ENCODE results near the gene PSPC1. TPM values are rescaled to one million over a fixed set of nuclear protein-coding genes. Genes with fewer than 3 reads are reported as not detected.

The PSPC1 gene
- total RNA-seq, 1 donor from 2014 or later = 35.1 TPM

GRCh38 chr13:19769854-19770253 lies 12.9 kb downstream of the PSPC1 start:
- Mint-ChIP-seq H3K27me3 (ENCODE audit: low read depth) (no peaks in the 10 kb centered on the region), H3K36me3 (ENCODE audit: low read depth) (peaks cover 10% of the 10 kb centered on the region), H3K27ac (ENCODE audit: unreplicated experiment) (no peak overlapping the region), H3K4me3 (ENCODE audit: unreplicated experiment) (no peak overlapping the region), H3K9me3 (ENCODE audit: low read depth) (no peaks in the 10 kb centered on the region), H3K4me1 (ENCODE audit: low read depth) (peaks cover 25% of the 10 kb centered on the region)
- no peak for DNase-seq (ENCODE audit: low spot score)
- TF ChIP-seq, protein P1, sequence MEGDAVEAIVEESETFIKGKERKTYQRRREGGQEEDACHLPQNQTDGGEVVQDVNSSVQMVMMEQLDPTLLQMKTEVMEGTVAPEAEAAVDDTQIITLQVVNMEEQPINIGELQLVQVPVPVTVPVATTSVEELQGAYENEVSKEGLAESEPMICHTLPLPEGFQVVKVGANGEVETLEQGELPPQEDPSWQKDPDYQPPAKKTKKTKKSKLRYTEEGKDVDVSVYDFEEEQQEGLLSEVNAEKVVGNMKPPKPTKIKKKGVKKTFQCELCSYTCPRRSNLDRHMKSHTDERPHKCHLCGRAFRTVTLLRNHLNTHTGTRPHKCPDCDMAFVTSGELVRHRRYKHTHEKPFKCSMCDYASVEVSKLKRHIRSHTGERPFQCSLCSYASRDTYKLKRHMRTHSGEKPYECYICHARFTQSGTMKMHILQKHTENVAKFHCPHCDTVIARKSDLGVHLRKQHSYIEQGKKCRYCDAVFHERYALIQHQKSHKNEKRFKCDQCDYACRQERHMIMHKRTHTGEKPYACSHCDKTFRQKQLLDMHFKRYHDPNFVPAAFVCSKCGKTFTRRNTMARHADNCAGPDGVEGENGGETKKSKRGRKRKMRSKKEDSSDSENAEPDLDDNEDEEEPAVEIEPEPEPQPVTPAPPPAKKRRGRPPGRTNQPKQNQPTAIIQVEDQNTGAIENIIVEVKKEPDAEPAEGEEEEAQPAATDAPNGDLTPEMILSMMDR (IDR thresholded peaks at IDR 0.05) = no peak

DNA sequence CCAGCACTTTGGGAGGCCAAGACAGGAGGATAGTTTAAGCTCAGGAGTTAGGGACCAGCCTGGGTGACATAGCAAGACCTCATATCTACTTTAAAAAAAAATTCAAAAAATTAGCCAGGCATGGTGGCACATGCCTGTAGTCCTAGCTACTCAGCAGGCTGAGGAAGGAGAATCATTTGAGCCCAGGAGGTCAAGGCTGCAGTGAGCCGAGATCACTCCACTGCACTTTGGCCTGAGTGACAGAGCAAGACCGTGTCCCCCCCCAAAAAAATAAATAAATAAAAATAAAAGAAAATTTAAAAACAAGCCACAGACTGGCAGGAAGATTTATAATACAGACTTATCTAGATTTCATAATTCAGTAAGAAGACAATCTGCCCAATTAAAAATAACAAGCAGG lies 14.8 kb downstream of the PSPC1 start:
- peak overlapping the region; percentile 49 for H3K27ac Mint-ChIP-seq (ENCODE audit: unreplicated experiment)
- no peak for DNase-seq (ENCODE audit: low spot score)
- H3K36me3 Mint-ChIP-seq (ENCODE audit: low read depth) = peaks cover 12% of the 10 kb centered on the region
- TF ChIP-seq, protein P1 (IDR thresholded peaks at IDR 0.05) = no peak
- H3K27me3 Mint-ChIP-seq (ENCODE audit: low read depth) = no peaks in the 10 kb centered on the region
- H3K9me3 Mint-ChIP-seq (ENCODE audit: low read depth) = no peaks in the 10 kb centered on the region
- H3K4me1 Mint-ChIP-seq (ENCODE audit: low read depth) = peaks cover 16% of the 10 kb centered on the region
- no peak overlapping the region for H3K4me3 Mint-ChIP-seq (ENCODE audit: unreplicated experiment)

GRCh38 chr13:19766591-19766990 lies 16.2 kb downstream of the PSPC1 start:
- TF ChIP-seq, protein P1 (IDR thresholded peaks at IDR 0.05) = no peak
- peaks cover 9% of the 10 kb centered on the region for H3K36me3 Mint-ChIP-seq (ENCODE audit: low read depth)
- peaks cover 9% of the 10 kb centered on the region for H3K4me1 Mint-ChIP-seq (ENCODE audit: low read depth)
- H3K27ac Mint-ChIP-seq (ENCODE audit: unreplicated experiment) = no peak overlapping the region
- no peaks in the 10 kb centered on the region for H3K9me3 Mint-ChIP-seq (ENCODE audit: low read depth)
- no peak for DNase-seq (ENCODE audit: low spot score)
- H3K4me3 Mint-ChIP-seq (ENCODE audit: unreplicated experiment) = no peak overlapping the region
- no peaks in the 10 kb centered on the region for H3K27me3 Mint-ChIP-seq (ENCODE audit: low read depth)

GRCh38 chr13:19764237-19764636 lies 18.5 kb downstream of the PSPC1 start:
- H3K4me3 Mint-ChIP-seq (ENCODE audit: unreplicated experiment) = no peak overlapping the region
- DNase-seq (ENCODE audit: low spot score) = no peak
- no peaks in the 10 kb centered on the region for H3K27me3 Mint-ChIP-seq (ENCODE audit: low read depth)
- H3K4me1 Mint-ChIP-seq (ENCODE audit: low read depth) = peaks cover 20% of the 10 kb centered on the region
- TF ChIP-seq, protein P1 (IDR thresholded peaks at IDR 0.05) = no peak
- peaks cover 1% of the 10 kb centered on the region for H3K36me3 Mint-ChIP-seq (ENCODE audit: low read depth)
- no peak overlapping the region for H3K27ac Mint-ChIP-seq (ENCODE audit: unreplicated experiment)
- H3K9me3 Mint-ChIP-seq (ENCODE audit: low read depth) = no peaks in the 10 kb centered on the region

DNA sequence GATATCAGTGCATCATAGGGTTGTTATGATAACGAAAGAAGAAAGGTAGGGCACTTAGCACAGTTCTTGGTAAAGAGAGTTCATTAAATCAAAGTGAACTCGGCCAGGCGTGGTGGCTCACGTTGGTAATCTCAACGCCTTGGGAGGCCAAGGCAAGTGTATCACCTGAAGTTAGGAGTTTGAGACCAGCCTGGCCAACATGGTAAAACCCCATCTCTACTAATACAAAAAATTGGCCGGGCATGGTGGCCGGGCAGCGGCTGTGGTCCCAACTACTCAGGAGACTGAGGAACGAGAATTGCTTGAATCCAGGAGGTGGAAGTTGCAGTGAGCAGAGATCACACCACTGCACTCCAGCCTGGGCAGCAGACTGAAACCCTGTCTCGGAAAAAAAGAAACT lies 19.1 kb downstream of the PSPC1 start:
- H3K27ac Mint-ChIP-seq (ENCODE audit: unreplicated experiment) = no peak overlapping the region
- DNase-seq (ENCODE audit: low spot score) = no peak
- H3K4me1 Mint-ChIP-seq (ENCODE audit: low read depth) = peaks cover 25% of the 10 kb centered on the region
- TF ChIP-seq, protein P1 (IDR thresholded peaks at IDR 0.05) = no peak
- H3K9me3 Mint-ChIP-seq (ENCODE audit: low read depth) = no peaks in the 10 kb centered on the region
- no peak overlapping the region for H3K4me3 Mint-ChIP-seq (ENCODE audit: unreplicated experiment)
- H3K27me3 Mint-ChIP-seq (ENCODE audit: low read depth) = no peaks in the 10 kb centered on the region
- H3K36me3 Mint-ChIP-seq (ENCODE audit: low read depth) = peaks cover 1% of the 10 kb centered on the region
